ENCODE measurements around the gene CCDC167.

CCDC167 gene

DNA sequence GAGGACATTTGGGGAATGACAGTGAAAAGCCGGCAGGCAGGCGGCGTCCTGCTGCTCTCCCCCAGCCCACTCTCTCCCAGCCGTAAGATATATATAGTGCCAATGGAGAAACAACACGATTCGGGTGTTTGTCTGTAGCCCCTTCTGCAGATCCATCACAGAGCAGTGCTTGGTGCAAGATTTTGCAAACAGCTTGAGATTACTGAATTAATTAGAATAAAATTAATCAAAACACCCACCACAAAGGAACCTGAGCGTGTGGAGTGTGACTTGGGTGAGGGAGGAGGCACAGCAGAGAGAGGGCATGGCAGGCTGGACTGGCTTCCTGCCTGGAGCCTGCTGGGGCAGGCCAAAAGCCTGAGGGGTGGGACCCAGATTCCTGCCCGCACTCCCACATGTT is 28.8 kb upstream of the CCDC167 start:
- DNase-seq = no peak

DNA sequence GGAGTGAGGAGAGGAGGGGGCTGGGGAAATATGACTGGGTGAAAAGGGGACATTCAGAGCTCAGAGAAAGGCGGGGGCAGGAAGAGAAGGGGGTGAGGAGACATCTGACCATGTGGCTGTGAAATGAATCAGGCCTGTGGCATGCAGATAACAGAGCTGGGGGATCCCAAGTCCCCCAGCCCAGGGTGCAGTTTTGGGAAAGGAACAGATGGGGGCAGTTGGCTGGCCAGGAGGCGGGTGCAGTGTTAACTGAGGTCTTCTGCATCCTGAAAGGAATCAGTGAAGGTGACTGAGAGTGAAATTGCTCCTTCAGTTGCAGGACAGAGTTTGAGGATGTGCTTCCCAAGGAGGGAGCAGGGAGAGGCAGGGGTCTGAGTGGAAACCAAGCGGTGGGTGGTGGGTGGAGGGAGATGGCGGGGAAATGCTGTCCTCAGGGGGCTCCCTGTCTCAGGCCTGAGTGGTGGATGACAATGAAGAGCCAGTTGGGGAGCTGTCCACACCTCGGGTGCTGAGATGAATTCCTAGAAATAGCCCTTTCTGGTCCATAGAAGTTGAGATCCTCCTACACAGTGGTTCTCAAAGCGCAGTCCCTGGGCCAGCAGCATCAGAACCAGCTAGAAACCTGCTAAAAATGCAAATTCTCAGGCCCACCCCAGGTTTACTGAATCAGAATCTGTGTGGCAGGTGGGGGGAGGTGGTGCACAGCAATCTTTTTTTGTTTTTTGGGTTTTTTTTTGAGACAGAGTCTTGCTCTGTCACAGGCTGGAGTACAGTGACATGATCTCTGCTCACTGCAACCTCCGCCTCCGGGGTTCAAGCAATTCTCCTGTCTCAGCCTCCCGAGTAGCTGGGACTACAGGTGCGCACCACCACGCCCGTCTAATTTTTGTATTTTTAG is 26.0 kb upstream of the CCDC167 start:
- DNase-seq = no peak

DNA sequence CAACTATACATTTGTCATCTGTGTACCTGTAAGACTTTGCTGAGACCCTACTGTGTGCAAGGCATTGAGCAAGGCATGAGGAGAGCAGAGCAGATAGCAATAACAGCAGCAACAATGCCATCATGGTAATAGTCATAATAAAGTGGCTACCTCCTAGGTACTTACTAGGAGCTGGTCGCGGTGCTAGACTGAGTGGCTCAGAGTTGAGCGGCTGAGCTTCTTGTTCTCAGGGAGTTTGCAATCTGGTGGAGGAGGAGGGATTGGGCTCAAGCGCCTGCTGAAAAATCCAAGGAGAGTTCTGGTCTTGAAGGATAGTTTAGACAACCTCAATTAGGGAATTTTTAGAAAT is 25.3 kb upstream of the CCDC167 start:
- DNase-seq = no peak

DNA sequence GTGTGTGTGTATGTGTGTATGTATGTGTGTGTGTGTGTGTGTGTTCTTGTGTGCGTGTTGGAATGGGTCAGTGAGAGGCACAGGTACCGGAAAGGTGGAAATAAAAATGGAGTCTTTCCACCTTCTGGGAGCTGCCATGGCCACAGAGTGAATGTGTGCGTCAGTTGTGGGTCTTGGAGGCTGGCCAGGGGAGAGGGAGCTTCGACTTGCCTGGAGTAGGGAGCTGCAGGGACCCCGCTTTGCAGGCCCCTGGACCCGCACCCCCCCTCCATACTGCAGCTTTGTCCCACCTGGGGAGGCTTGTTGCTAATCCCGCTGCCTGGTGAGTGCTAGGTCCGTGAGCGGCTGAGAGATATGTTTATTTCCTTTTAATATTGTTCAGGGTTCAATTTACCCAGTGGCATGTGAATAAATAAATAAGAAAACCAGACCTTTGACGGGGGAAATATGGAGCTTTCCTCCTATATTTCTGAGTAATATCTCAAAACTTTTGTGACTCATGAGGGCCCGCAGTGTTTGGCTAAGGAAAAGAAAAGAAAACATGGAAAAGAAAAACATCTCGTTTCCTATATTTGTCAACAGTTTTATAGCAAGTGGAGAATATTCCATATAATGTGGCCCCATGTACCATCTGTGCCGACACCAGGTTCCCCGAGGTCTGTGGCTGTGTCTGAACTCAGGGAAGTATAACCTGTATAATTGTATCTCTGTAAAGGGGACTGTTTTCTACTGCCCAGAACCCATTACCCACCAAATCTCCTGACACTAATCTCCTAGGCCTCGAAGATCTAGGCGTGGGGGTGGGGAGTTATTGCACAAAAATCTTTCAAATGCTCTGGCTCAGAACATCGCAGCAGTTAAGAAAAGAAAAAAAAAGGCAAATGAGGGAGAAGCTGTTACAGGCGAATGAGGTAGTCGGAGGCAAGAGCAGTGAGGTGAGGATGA is 24.6 kb upstream of the CCDC167 start:
- no peak for DNase-seq

DNA sequence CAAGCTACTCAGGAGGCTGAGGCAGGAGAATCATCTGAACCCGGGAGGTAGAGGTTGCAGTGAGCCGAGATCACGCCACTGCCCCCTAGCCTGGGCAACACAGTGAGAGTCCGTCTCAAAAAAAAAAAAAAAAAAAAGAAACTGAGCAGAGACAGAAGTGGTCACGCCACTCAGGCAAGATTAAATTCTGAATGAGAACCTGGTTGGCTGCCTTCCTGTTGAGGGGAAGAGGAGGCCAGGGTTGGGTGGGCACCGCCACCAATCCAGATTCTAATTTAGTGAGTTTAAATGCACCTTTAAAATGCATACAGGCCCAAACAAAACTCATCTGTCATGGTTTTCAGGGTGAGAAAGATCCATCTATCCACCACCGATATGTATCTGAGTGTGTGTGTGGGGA is 23.7 kb upstream of the CCDC167 start:
- DNase-seq = no peak

DNA sequence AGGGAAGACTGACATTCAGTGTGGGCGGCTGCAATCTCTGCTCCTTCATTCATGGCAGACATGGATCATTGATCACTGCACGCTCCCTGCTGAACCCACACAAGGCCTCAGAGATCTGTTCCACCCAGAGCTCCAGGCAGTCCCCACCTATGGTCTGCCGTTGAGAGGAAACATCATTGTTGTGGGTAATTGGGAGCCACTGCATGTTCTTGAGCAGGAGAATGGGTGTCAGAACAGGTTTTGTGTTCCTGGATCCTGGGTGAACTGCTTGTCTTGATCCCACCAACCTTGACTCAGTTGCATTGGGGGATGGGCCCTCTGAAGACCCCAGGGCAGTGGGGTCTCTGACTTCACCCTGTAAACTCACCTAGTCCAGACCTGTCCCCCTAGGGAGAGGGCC is 23.1 kb upstream of the CCDC167 start:
- no peak for DNase-seq

DNA sequence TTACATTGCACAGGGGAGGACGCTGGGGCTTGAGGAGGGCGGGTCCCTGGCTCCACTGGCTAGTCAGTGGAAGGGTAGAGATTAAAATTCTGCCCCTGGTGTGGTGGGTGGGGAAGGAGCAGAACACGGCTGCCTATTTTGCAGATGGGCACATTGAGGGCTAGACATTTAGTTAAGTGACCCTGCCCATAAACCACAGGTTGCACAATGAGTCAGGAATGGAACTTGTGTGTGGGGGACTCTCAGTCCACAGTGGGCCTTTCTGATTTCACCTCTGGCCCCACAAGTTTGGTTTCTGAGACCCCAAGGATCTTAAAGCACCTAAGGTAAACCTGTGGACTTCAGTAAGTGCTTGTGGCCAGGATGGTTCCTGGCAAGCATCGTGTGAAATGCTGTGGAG is 22.0 kb upstream of the CCDC167 start:
- no peak for DNase-seq

DNA sequence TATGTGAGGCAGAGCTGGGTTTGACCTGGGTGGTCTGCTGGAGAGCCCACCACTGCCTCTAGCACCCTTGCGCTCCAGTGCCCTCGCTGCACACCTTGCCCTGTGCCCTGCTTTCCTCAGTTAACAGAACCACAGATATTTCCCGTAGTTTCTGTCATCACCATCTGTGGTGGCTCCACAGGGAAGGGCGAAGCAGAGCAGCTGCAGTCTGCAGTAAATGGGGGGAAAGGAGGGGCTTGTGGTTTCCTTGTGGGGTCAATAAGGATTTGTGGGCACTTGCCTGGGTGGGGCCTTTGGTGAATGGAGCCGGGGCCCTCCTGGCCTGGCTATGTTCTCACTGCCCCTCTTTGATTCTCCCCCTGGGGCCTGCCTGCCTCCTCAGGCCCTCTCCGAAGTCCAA is 21.2 kb upstream of the CCDC167 start:
- no peak for DNase-seq

DNA sequence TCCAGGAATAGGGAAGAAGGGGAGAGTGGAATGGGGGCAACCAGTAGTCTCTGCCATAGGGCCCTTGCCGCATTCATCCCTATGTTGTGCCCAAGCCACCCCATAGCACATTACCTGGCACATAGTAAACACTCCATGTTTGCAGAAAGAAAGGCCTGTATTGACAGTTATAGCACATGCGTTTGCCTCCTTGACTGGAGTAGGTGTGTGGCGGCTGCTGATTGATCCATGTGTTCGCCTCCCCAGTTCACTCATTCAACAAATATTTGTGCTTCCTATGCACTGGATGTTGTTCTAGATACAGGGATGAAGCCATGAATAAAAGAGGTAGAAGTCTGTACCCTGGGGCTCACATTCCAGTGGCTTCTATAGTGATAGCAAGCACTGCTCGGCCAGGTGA is 19.8 kb upstream of the CCDC167 start:
- no peak for DNase-seq

DNA sequence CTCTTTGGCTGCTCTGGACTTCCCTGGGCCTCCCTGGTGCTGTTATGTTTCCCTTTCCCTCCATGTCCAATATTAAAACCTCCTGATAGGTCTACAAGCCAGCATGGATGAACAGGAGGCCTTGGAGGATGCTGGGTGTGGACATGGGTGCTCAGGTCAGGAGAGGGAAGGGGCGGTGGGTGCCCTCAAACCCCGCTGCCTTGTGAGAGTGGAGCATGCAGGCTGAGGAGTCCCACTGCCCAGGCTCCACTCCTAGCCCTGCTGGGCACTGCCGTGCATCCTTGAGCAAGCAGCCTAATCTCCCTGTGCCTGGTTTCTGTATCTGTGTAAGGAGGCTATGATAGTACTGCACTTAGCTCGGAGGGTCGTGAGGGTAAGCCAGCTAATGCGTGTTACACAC is 18.4 kb upstream of the CCDC167 start:
- DNase-seq = no peak

DNA sequence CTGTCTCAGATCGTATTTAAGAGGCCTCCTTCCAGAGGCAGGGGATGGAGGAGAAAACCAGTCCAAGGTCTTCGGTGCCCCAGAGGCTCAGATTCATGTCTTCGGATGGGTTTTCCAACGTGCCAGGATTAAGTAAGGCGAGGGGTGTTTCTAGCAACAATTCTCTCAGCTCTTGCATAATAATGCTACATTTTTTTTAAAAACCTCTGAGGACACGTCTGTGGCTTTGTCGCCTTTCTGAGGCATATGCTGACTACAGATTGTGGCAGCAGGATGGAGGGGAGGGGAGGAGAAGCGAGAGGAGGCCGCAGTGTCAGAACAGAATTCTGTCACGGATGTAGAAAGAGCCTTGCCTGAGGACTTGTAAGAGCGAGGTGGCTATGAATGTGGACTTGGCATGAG is 17.7 kb upstream of the CCDC167 start:
- no peak for DNase-seq

DNA sequence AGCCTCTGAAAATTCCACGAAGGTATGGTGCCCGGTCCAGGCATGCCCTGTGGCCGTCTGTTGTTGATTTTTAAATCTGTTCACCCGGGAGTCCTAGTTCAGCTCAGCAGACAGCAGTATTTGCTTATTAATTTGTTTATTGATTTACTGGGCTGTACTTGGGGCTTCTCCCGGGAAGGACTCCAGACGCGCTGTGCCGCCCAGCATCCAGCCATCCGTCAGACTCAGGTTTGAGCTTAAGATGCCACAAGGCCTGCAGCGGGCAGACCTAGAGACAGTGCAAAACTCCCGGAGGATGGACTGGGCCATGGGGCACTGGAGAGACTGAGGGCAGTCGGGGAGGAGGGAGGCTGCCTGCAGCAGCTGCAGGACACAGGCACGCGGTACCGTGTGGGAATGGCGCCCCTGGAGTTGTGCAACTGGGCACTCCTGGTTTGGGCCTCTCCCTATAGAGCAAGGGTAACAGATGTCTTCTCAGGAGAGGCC is 17.3 kb upstream of the CCDC167 start:
- DNase-seq = no peak

DNA sequence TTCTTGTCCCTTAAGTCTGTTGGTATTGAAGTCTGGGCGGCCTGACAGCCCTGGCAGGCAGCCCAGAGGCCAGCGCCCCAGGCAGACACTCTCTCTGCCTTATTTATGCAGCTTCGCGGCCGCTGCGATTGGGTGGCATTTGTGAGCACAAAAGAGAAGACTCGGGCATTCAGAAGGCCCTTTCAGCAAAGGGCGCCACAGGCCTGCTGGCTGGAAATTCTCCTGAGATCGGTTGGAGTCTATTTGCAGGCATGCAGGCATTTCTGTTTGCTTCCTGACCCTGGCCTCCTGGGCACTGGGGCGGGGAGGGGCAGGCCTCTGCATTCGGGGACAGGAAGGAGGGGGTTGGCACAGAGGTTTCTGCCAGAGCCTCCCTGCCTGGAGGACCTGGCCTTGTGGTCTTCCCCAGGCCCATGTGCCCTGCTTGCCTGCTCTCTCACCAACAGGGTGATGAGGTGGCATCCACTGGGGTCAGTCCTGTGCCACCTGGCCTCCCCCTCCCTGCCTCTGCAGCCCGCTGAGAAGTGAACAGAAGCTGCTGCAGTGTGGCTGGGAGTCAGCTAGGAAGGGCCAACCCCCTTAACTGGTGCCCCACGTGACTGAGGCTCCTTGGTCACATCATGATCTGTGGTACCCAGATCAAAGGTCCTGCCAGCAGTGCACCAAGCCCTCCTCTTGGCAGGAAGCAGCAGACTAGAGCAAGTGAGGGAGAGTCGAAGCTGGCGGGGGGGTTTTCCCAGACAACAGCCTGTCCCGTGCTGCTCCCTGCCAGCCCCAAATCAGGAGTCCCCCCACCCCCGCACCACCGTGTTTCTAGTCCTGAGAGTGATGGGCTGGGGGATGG is 16.6 kb upstream of the CCDC167 start:
- no peak for DNase-seq

DNA sequence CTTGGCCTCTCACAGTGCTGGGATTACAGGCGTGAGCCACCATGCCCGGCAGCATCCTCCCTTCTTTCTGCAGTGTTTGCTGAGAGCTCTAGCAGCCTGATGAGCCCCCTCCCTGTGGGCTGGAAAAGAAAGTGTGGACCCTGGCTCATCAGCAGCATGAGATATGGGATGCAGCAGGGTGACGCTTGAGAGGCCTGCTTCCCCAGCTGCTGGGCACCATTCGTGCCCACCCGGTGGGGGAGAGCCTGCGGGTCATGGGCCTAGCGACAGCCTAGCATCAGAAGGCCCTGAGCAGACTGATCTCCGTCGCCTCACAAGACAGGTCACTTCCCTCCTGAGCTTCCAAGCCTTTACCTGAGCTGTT is 16.0 kb upstream of the CCDC167 start:
- no peak for DNase-seq

DNA sequence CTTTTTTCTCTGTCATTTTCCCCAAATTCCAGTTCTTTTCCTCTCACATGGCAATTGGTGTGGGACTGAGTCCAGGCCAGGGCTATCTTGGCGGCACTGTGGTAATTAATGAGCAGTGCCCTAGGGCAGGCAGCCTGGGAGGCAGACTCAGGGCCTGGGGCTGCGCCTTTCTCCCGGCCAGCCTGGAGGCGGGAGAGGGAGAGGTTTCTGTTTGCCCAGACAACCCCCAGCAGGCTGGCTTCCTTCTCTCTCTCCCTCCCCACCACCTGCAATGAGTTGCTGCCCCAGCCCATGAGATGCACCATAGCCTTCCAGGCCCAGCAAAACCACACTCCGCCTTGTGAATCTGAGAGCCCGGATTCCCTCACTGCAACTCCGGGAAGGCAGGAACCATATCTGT is 15.1 kb upstream of the CCDC167 start:
- no peak for DNase-seq

DNA sequence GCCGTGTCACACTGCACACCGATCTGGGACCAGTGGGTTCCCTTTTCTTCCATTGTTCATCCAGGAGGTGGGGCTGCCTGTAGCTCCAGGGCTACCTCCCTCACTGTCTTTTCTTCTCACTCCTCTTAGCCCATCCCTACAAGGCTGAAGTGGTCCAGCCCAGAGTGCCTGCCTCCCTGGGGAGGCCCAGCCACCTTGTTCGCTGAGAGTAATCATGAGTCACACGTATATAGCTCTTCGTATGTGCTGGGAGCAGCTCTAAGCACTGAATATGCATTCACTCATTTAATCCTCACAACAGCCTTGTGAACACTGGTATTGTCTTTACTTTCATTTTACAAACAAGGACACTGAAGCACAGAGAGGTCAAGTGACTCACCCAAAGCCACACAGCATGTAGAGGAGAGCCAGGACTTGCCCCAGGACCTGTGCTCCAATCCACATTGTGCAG is 14.7 kb upstream of the CCDC167 start:
- DNase-seq = no peak

DNA sequence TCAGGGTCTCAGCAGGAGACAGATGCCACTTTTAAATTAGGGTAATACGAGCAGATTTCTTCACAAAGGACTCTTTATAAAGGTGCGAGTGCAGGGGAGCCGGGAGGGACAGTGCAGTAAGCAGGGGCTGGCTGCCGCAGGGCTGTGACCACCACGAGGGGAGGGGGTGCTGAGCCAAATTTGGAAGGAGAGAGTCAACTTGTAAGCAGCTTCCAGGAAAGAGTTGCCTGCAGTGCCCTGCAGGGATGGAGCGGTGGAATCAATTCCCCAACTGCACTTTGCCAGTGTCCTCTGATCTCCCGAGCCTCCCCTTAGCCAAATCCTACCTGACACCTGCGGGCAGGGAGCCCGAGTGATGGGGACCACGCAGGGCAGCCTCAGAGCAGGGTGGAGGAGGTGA is 13.9 kb upstream of the CCDC167 start:
- no peak for DNase-seq

DNA sequence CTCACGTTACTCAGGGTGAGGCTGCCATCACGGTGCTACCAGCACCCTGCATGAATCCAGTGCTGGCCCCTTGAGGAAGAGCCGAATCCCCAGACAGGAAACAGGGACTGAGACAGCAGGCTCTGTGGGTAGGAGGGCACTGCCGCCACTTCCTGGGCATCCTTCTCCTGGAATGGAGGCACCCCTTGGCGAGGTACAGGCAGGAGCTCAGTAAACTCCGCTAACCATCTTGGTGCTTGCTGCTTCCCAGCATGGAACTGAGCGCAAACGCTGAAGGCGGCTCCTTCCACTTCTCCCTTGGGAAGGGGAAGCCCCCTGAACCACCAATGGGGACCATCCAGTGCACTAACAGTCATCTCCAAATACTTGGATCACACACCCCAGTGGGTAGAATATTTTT is 13.5 kb upstream of the CCDC167 start:
- no peak for DNase-seq

DNA sequence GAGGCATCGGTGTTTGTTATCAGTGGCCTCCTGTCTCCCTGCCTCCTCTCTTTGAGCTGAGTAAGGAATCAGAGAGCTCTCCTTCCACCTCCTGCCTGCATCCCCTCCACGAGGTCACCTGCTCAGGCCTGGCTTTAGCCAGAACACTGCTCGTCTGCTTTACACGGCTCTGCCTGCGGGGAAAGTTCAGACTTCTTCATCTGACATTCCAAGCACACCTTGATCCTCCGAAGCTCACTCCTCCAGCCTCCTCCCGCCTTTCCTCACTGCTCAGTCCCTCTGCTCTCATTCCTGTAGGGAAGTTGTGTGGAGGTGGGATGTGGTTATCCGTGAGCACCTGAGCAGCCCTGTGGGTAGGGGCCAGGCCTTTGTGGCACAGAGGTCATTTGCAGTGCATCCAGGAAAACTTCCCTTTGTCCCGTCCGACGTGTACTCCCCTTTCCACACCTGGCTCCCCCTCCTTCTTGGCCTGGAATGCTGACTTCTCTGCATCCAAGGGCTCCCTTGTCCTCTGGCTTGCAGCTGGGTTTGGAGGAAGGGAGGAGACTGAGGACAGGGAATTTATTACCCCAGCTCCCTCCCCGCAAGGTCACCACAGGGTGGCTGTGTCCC is 12.8 kb upstream of the CCDC167 start:
- no peak for DNase-seq

DNA sequence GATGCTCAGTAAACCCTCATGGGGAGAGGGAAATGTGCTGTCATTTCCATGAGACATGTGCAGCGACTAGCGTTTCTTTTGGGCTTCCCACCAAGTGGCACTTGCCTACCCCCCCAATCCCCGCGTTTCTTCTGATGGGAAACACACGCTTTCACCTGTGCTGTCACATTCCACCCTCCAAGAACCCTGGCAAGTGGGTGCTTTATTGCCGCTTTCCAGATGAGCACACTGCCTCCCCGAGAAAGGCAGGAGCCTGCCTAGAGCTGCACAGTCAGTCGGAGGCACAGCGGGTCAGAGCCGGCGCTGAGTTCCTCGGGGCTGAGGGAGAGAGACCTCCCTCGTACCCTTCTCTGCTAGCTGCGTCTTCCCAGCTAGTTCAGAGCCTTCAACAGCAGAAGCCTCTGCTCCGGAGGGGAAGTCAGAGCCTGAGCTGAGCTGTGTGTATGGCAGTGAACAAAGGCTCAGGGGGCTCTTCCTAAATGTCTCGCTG is 12.3 kb upstream of the CCDC167 start:
- no peak for DNase-seq

DNA sequence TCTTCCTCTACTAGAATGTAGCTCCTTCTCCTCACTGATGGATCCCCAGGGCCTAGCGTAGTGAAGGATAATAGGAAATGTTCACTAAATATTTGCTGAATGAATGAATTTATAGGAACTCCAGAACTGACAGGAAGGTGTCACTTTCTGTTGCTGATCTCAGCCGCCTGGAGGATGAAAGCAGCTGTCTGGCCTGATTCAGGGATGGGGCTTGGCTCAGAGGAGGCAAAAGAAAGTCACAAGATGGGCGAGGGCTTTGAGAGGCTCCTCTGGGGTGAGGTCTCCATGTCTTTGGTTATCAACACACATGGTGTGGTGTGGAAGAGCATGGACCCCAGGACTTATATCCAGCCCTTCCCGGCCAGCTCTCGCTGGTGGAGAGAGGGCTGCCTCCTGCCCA is 11.5 kb upstream of the CCDC167 start:
- no peak for DNase-seq

DNA sequence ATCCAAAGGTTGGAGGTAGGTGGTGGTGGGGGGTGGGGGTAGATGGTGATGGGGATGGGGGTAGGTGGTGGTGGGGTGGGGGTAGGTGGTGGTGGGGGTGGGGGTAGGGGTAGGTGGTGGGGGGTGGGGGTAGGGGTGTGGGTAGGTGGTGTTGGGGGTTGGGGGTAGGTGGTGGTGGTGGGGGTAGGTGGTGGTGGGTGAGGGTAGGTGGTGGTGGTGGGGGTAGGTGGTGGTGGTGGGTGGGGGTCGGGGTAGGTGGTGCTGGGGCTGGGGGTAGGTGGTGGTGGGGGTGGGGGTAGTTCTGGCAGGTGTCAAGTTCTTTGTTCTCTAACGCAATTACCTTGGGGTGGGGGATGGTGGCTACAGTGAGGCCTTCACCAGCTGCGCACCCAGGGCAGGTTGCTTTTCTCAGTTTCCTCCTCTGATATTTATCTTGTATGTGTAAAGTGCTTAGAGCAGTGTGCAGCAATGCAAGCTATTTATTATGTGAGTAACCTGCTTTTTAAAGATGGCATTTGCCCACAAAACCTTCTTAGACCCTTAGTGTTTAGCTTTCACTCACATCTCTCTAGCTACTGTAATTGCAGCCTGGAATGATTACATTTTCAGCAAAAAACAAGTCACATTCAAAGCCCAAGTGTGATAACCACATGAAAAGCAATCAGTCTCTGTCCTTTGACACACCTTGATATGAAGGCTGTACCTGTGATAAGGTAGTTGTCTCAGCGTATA is 8.2 kb upstream of the CCDC167 start:
- no peak for DNase-seq
